Activated CD8-positive, alpha-beta memory T cell treated with anti-CD3 and anti-CD28 coated beads, Interleukin-2, amount 50 U/mL, for 24 hours (primary cell): ENCODE results near the gene FTO.

Experiments used
- DNase-seq: peaks from one replicate; pipeline ENCODE4 v3.0.0-alpha.2; 2020; ENCODE audit errors: extremely low read depth

Gene FTO

GRCh38 chr16:53782148-53782547, 78.2 kb downstream of the FTO start:
- no peak for DNase-seq

GRCh38 chr16:53784291-53784690, 80.3 kb downstream of the FTO start:
- DNase-seq, result no peak

- DNase-seq, result no peak
These were observed 81.1 kb downstream of the FTO start for GRCh38 chr16:53785044-53785443.

GRCh38 chr16:53785916-53786315, 82.0 kb downstream of the FTO start:
- DNase-seq, result no peak

- no peak for DNase-seq
These were observed 83.5 kb downstream of the FTO start for GRCh38 chr16:53787423-53787822.

GRCh38 chr16:53789137-53789536, 85.2 kb downstream of the FTO start:
- no peak for DNase-seq

- DNase-seq, result no peak
These were observed 88.4 kb downstream of the FTO start for GRCh38 chr16:53792161-53792951.

GRCh38 chr16:53803451-53803850, 99.5 kb downstream of the FTO start:
- DNase-seq, result no peak

- no peak for DNase-seq
These were observed 100.0 kb downstream of the FTO start for GRCh38 chr16:53803998-53804397.

GRCh38 chr16:53804467-53804866, 100.5 kb downstream of the FTO start:
- no peak for DNase-seq

GRCh38 chr16:53805113-53805512, 101.2 kb downstream of the FTO start:
- DNase-seq, result no peak

- no peak for DNase-seq
These were observed 101.8 kb downstream of the FTO start for GRCh38 chr16:53805752-53806151.

- DNase-seq, result no peak
These were observed 105.4 kb downstream of the FTO start for GRCh38 chr16:53809088-53809932.

GRCh38 chr16:53812914-53813313, 109.0 kb downstream of the FTO start:
- no peak for DNase-seq

GRCh38 chr16:53814801-53815200, 110.8 kb downstream of the FTO start:
- no peak for DNase-seq

- no peak for DNase-seq
These were observed 112.4 kb downstream of the FTO start for GRCh38 chr16:53816211-53816836.

GRCh38 chr16:53817117-53817755, 113.3 kb downstream of the FTO start:
- no peak for DNase-seq

- no peak for DNase-seq
These were observed 114.0 kb downstream of the FTO start for GRCh38 chr16:53817812-53818550.

- no peak for DNase-seq
These were observed 117.5 kb downstream of the FTO start for GRCh38 chr16:53821487-53821886.

GRCh38 chr16:53821957-53822625, 118.1 kb downstream of the FTO start:
- no peak for DNase-seq
